Measurements from ENCODE around the gene SLMAP.

DNA sequence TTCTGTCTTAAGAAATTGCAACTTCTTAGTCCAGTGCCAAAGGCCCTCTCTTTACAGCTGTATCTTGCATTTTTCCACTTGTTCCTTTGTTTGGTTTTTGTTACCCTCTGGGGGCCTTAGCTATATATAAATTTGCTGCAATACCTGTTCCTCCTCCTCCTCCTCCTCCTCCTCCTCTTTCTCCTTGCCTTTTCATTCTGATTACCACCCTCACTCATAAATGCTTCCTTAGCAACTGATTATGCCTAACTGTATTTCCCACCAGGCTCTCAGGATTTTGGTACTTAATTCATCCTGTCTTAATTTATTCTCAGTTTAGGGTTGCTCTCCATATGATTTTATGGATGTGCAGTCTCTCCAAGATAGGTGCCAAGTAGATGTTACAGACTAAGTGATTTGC, 65.7 kb downstream of the SLMAP start:
- no peak for TF ChIP-seq CREB1 (IDR thresholded peaks at IDR 0.05; ENCODE audit: low read depth)
- TF ChIP-seq, protein P1, sequence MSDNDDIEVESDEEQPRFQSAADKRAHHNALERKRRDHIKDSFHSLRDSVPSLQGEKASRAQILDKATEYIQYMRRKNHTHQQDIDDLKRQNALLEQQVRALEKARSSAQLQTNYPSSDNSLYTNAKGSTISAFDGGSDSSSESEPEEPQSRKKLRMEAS (IDR thresholded peaks at IDR 0.05), result no peak
- TF ChIP-seq CEBPB (IDR thresholded peaks at IDR 0.05), result no peak
- TF ChIP-seq TCF12 (IDR thresholded peaks at IDR 0.05; ENCODE audit: low read depth), result no peak
- TF ChIP-seq, protein P2, sequence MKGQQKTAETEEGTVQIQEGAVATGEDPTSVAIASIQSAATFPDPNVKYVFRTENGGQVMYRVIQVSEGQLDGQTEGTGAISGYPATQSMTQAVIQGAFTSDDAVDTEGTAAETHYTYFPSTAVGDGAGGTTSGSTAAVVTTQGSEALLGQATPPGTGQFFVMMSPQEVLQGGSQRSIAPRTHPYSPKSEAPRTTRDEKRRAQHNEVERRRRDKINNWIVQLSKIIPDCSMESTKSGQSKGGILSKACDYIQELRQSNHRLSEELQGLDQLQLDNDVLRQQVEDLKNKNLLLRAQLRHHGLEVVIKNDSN (IDR thresholded peaks at IDR 0.05), result no peak
- TF ChIP-seq EP300 (IDR thresholded peaks at IDR 0.05; ENCODE audit: borderline replicate concordance), result no peak
